ENCODE results near the gene MFSD11.
"Not testable (repeated sequence)": the region's sequence is repeated elsewhere in the genome, so short reads cannot be mapped to it uniquely, and the experiment has no call there.

The MFSD11 gene

DNA sequence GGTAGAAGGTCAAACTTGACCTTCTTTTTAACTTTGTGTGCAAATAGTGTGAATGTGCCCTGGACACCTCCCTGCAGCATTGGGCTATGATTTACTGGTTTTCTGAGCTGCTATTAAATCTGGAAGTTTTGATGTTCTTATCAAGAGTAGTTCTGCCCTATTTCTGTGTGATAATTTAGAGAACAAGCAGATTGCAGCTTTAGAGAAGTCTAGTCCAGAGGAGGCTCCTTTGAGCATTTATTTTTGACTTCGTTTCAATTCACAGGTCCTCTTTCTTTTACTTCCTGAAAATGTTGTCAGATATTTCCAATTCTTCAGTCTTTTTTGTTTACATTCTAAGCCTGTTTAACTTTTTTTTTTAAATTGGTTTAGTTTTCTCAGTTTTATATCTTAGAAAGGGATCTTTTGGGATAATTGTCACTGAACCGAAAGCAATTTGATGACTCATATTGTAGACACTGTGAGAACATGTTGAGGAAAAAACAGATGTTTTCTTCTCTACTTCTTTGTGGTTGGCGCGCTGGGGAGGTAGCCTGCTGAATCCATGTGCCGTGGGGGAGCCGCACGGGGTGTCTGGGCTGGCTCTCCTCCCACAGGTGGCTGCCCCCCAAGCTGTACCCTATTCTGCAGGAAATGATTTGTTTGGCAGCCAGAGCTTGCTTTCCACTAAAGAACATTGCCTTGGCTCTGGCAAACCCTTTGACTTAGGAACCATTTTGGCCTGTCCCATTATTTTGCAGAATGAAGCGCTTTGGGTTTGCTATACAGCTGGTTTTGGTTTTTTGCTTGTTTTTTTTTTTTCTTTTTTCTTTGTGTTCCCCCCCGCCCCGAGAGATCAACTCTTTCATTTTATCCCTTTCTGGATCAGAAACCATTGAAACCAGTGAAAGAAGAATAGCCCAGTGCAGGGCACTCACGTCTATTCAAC lies 53.4 kb downstream of the MFSD11 start:
- DNase-seq (ENCODE audit: extremely low read depth in 1 of 2, low read depth in 1 of 2) = peak in 1 of 2 donors; percentile 2

DNA sequence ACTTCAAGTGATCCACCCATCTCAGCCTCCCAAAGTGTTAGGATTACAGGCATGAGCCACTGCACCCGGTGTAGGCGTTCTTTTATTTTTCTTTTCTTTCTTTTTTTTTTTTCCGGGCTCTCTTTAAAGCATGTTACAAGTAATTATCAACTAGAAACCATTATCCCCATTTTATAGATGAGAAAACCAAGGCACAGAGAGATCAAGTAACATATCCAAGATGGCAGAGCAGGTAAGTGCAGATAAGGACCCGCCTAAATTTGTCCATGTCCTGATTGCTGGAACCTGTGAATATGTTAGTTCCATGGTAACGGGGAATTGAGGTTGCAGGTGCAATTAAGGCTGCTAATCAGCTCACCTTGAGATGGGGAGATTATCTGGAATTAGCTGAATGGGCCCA lies 54.4 kb downstream of the MFSD11 start:
- no peak for DNase-seq (ENCODE audit: extremely low read depth in 1 of 2, low read depth in 1 of 2)

DNA sequence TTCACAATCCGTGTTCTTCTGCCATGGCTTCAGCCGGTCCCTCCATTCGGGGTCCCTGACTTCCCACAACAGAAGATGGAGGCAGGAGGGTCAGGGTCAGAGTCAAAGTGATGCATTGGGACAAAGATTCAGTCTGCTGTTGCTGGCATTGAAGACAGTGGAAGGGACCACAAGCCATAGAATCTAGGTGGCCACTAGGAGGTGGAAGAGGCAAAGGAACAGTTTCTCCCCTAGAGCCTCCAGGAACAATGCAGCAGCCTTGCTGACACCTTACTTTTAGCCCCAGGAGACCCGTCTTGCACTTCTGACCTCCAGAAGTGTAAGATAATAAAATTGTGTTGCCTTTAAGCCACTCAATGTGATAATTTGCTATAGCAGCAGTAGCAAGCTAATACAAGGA lies 55.9 kb downstream of the MFSD11 start:
- DNase-seq (ENCODE audit: extremely low read depth in 1 of 2, low read depth in 1 of 2) = no peak

DNA sequence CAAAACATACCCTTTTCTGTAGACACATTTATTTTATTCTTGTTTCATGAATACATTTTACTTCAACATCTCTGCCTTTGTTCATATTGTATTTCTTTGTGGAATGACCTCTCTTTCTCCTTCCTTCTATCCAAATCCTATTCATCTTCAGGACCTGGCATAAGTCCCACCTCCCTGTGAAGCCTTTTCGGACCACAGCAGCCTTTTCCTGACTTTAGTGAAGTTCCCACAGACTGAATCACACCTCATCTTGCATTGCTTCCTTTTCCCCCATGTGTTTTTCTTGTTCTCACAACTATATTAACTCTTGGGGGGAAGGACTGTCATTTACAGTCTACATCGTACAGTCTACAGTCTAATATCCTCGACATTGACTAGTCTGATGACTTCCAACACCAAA lies 58.2 kb downstream of the MFSD11 start:
- no peak for DNase-seq (ENCODE audit: extremely low read depth in 1 of 2, low read depth in 1 of 2)

DNA sequence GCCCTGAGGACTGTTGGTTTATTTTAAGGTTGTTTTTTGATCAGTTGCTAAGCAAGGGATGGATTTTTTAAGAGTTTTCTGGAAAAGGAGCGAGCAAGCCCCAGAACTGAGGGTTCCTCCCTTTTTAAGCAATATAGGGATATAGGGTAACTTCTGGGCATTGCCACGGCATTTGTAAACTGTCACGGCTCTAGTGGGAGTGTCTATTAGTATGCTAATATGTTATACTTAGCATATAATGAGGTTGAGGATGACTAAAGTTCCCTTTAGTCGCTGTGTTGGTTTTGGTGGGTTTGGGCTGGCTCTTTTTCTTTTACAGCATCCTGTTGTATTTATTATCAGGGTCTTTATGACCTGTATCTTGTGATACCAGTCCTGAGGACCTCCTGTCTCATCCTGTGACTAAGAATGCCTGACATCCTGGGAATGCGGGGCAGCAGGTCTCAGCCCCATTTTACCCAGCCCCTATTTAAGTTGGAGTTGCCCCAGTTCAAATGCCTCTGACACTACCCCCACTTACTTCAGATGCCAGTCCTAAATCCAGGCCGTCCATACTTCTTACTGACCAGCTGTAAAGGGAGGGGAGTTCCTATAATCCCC lies 59.4 kb downstream of the MFSD11 start:
- DNase-seq (ENCODE audit: extremely low read depth in 1 of 2, low read depth in 1 of 2) = no peak

DNA sequence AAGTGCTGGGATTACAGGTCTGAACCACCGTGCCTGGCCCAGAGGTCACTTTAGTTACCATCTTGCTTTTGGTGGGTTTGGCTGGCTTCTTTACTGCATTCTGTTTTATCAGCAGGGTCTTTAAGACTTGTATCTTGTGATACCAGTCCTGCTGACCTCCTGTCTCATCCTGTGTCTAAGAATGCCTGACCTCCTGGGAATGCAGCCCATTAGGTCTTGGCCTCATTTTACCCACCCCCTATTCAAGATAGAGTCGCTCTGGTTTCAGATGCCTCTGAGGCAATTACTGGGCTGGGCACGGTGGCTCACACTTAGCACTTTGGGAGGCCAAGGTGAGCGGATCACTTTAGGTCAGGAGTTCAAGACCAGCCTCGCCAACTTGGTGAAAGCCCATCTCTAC lies 63.8 kb downstream of the MFSD11 start:
- no peak for DNase-seq (ENCODE audit: extremely low read depth in 1 of 2, low read depth in 1 of 2)

DNA sequence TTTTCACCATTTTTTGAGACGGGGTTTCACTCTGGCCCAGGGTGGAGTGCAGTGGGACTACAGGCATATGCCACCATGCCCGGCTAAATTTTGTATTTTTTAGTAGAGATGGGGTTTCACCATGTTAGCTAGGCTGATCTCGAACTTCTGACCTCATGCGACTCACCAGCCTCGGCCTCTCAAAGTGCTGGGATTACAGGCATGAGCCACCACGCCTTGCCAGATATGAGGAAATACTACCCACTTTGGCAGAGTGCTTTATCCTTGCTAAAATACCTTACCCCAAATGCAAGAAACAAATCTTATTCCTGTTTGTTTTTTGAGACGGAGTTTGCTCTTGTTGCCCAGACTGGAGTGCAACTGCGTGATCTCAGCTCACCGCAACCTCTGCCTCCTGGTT lies 67.4 kb downstream of the MFSD11 start:
- no peak for DNase-seq (ENCODE audit: extremely low read depth in 1 of 2, low read depth in 1 of 2)

DNA sequence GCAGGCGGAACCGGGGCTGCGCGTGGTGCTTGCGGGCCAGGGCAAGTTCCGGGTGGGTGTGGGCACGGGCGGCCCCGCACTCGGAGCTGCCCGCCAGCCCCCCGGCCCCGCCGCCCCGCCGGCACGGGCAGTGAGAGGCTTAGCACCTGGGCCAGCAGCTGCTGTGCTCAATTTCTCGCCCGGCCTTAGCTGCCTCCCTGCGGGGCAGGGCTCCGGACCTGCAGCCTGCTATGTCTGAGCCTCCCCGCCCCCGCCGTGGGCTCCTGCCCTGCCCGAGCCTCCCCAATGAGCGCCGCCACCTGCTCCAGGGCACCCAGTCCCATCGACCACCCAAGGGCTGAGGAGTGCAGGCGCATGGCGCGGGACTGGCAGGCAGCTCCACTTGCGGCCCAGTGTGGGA lies 68.2 kb downstream of the MFSD11 start:
- not testable (repeated sequence) for DNase-seq (ENCODE audit: extremely low read depth in 1 of 2, low read depth in 1 of 2)

DNA sequence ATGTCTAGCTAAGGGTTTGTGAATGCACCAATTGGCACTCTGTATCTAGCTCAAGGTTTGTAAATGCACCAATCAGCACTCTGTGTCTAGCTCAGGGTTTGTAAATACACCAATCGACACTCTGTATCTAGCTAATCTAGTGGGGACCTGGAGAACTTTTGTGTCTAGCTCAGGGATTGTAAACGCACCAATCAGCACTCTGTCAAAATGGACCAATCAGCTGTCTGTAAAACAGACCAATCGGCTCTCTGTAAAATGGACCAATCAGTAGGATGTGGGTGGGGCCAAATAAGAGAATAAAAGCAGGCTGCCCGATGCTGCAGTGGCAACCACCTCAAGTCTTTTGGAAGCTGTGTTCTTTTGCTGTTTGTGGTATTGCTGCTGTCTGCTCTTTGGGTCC lies 68.8 kb downstream of the MFSD11 start:
- not testable (repeated sequence) for DNase-seq (ENCODE audit: extremely low read depth in 1 of 2, low read depth in 1 of 2)

DNA sequence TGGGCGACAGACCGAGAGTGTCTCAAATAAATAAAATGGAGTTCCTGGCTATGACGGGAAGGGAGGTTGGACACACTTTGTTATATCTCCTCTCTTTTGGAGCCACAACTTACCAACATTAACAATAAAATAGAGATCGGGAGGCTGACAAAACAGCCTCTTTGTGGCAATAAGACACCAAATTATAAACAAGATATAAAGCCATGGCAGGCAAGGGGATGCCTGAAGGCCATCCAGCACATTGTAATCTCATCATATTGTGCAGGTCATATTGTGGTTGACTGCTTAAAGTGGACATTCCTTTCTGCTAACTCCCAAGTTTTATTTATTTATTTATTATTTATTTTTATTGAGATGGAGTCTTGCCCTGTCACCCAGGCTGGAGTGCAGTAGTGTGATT lies 70.4 kb downstream of the MFSD11 start:
- no peak for DNase-seq (ENCODE audit: extremely low read depth in 1 of 2, low read depth in 1 of 2)

DNA sequence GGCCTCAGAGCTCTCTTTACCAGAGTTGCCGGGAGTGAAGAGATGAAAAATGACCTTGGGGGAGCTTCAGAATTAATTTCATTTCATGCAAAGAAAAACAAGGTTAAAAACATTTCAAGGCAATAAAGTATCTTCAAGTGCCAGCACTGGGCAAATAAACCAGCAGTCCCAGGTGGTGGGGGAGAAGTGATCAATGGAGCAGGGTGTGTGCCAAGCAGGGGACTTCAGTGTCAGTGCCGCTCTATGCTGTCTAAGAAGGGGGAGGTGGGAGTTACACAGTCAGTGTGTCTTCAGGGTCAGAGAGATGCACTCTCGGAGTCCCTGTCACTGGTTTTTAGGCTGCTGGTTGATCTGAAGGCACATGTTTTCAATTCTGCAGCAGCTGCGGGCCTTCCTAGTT lies 73.0 kb downstream of the MFSD11 start:
- DNase-seq (ENCODE audit: extremely low read depth in 1 of 2, low read depth in 1 of 2) = no peak

DNA sequence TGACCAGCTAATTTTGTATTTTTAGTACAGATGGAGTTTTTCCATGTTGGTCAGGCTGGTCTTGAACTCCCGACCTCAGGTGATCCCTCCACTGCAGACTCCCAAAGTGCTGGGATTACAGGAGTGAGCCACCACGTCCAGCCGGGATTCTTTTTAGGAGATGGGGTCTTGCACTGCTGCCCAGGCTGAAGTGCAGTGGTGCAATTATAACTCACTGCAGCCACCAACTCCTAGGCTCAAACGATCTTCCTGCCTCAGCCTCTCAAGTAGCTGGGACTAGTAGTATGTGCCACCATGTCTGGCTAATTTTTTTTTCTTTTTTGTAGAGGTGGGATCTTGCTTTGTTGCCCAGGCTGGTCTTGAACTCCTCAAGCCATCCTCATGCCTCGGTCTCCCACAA lies 73.9 kb downstream of the MFSD11 start:
- DNase-seq (ENCODE audit: extremely low read depth in 1 of 2, low read depth in 1 of 2) = no peak

DNA sequence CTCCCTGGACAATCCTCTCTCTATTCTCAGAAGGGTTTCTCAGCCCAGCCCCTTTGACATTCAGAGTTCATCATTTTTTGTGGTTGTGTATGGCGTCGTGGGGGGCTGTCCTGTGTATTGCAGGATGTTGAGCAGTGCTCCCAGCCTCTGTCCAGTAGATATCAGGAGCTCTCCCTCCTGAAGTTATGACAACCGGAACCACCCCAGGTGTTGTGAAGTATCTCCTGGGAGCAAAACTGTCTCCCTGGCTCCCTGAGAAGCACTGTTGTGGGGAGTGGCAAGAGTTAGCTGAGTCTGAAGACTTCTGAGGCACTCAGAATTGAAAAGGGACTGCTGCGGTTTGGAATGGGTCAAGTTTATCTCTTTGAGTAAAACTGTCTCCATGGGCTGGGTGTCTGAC lies 74.3 kb downstream of the MFSD11 start:
- DNase-seq (ENCODE audit: extremely low read depth in 1 of 2, low read depth in 1 of 2) = no peak

DNA sequence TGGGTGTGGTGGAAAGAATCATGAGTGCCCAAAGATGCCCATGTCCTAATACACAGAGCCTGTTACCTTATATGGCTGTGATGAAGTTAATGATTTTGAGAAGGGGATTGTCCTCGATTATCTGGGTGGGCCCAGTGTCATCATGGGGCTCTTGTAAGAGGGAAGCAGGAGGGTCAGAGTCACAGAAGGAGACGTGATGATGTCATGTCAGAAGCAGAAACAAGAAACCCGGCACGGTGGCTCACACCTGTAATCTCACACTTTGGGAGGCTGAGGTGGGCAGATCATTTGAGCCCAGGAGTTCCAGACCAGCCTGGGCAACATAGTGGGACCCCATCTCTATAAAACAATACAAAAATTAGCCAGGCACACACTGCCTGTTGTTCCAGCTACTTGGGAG lies 75.0 kb downstream of the MFSD11 start:
- no peak for DNase-seq (ENCODE audit: extremely low read depth in 1 of 2, low read depth in 1 of 2)

DNA sequence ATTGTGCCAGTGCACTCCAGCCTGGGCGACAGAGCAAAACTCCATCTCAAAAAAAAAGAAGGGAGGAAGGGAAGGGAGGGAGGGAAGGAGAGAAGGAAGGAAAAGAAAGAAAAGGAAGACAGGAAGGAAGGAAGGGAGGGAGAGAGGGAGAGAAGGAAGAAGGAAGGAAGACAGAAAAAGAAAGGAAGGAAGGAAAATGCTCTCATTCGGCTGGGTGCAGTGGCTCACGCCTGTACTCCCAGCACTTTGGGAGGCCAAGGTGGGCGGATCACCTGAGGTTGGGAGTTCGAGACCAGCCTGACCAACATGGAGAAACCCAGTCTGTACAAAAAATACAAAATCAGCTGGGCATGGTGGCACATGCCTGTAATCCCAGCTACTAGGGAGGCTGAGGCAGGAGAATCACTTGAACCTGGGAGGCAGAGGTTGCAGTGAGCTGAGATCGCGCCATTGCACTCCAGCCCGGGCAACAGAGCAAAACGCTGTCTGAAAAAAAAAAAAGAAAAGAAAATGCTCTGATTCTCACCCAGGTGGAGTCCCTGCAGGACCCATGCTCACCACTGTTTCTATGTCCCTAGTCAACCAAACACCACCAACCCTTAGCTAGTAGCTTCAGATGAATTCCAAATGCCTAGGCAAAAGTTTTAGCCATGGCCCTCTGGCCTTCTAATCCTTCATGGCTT lies 78.1 kb downstream of the MFSD11 start:
- not testable (repeated sequence) for DNase-seq (ENCODE audit: extremely low read depth in 1 of 2, low read depth in 1 of 2)

DNA sequence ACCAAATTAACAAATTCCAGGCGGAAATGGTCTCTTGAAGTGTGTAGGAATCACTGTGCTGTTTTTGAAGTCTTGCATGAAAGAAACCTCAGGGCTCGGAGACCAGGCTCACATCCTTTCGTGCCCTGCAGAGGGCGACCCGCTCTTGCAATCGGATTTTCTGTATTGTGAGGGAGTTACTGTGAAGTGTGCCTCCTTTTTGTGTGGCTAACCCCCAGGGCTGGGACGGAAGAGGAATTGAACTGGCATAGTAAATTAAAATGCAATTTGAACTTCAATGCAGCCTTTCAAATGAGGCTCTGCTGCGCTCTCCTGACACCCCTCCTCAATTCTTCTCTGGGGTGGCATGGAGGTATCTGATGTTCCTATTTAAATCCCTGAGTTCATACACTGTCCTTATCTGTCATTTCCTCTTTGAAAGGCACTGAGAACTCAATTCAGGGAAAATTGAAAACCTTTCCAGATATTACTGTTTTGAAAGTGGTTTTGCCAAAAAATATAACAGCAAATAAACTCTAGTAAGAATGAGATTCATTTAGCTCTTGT lies 78.7 kb downstream of the MFSD11 start:
- peak; percentile 14 to 27 for DNase-seq (ENCODE audit: extremely low read depth in 1 of 2, low read depth in 1 of 2)

DNA sequence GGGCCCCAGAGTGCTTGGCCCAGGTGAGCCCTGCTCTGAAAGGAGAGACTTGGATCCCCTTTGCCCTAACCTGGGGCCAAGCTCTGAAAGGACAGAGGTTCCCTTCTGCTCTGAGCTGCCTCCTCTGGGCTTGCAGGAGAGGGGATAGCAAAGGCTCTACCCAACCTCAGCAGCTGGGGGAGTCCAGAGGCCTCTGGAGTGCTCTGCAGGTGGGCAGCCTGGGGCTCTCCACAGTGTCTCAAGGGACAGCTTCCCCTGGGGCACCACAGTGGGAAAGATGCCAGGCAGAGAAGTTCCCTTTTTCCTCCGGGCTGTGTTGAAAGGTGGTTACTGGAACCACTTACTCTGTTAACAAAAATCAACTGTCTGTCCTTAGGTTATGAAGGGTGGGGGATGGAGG lies 82.1 kb downstream of the MFSD11 start:
- DNase-seq (ENCODE audit: extremely low read depth in 1 of 2, low read depth in 1 of 2) = no peak

DNA sequence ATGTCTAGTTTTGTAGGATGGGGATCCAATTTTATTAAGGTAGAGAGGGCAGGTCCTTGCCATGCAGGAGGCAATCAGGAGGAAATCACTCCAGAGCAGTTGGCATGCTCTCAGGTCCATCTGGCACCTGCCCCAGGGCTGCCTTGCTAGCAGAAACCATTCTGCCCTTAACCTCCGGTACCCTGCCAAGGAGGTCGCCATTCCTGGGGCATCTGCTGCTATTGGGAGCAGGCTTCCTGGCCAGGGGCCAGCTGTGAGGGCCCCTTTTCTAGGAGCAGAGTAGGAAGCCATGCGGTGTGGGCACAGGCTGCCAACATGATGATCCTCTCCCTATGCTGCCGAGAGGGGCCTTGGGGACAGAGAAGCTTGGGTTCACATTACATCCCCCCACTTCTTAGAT lies 82.6 kb downstream of the MFSD11 start:
- DNase-seq (ENCODE audit: extremely low read depth in 1 of 2, low read depth in 1 of 2) = no peak

DNA sequence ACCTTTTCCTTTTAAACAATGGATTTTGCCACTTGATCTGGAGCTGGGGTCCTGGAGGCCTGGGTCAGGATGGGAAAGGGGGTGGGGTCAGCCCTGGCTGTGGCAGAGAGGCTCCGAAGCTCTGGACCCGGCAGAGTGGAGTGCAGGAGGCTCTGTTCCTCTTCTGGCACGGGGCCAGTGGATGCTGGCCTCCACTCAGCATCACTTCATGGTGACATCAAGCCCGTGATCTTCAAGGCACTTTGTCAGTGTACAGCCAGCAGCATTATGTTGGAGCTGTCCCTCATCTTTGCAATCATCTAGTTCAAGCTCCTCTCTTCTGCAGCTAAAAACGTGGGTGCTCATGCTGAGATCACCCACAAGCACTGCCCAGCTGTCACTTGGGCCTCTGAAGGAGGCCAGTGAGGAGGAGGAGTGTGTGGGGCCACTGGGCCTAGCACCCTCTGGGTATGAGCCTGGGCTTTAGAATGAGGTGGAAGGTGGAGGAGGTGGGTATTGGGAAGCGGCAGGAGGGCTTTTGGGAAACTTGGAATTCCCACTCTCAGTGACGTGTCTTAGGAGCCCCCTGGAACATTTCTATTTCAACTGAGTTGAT lies 84.4 kb downstream of the MFSD11 start:
- no peak for DNase-seq (ENCODE audit: extremely low read depth in 1 of 2, low read depth in 1 of 2)

DNA sequence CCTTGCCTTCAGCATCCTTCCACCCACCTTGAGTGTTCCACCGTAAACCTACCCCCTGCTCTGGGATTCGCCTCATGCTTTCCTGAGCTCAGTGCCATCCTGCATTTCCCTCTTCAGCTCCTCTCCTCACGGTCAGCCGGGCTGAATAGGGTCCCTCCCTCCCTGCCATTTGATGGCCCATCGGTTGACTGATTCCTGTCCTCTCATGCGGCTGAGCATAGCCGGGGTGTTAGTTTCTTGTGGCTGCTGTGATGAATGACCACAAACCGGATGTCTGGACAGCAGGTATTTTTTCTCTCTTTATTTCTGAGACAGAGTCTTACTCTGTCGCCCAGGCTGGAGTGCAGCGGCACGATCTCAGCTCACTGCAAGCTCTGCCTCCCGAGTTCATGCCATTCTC lies 86.2 kb downstream of the MFSD11 start:
- DNase-seq (ENCODE audit: extremely low read depth in 1 of 2, low read depth in 1 of 2) = no peak
